IMR-90 (cell line): ENCODE results near the gene NGEF. TPM values are rescaled to one million over a fixed set of nuclear protein-coding genes. Genes with fewer than 3 reads are reported as not detected.

Experiments
- ATAC-seq: fragments of 200-7000 bp; cut with Tn5 transposase; 2 replicates; pipeline ENCODE4 v1.9.1; 2020; ENCODE audit warnings: low read depth, mild to moderate bottlenecking, moderate library complexity
- BruUV-seq: library from RNA; stranded (reverse); fragments of 400-500 nt; replicated peaks from 2 replicates; lab custom pipeline; 2021; lab: Mats Ljungman, UMichigan
- CTCF ChIA-PET: fragments of 300-600 bp; formaldehyde crosslinking; extraction: SDS; loops from one replicate; lab custom pipeline; 2021; ENCODE audit warnings: antibody characterized with exemption; lab: Yijun Ruan, JAX
- POLR2A ChIA-PET: fragments of 300-600 bp; sonication (Branson Sonifier 250); formaldehyde crosslinking; loops from one replicate; lab custom pipeline; 2022; ENCODE audit warnings: antibody characterized with exemption; ENCODE audit not compliant: unreplicated experiment; lab: Charles Lee
- DNase-seq: peaks from one replicate; pipeline ENCODE4 v3.0.0; 2013
- H2AFZ ChIP-seq: replicated peaks from 2 replicates; pipeline ENCODE3; 2013; ENCODE audit warnings: low read length, mild to moderate bottlenecking; ENCODE audit not compliant: poor library complexity
- H2AK5ac ChIP-seq: 2 replicates; pipeline ENCODE4 v1.6.1; 2013; ENCODE audit warnings: low read depth, low read length, inconsistent platforms
- H2AK9ac ChIP-seq: replicated peaks from 2 replicates; pipeline ENCODE3; 2013; ENCODE audit warnings: mild to moderate bottlenecking, low read depth, low read length, moderate library complexity; ENCODE audit not compliant: poor library complexity
- H2BK120ac ChIP-seq: 2 replicates; pipeline ENCODE4 v1.6.1; 2013; ENCODE audit warnings: low read depth, low read length, inconsistent platforms
- H2BK15ac ChIP-seq: 3 replicates; pipeline ENCODE4 v1.6.1; 2013; ENCODE audit warnings: low read depth, low read length, inconsistent platforms
- H2BK20ac ChIP-seq: 2 replicates; pipeline ENCODE4 v1.6.1; 2013; ENCODE audit warnings: low read depth, mild to moderate bottlenecking, inconsistent platforms, low read length, moderate library complexity
- H2BK5ac ChIP-seq: 2 replicates; pipeline ENCODE4 v1.6.1; 2013; ENCODE audit warnings: mild to moderate bottlenecking, low read depth, low read length, inconsistent platforms; ENCODE audit not compliant: poor library complexity, severe bottlenecking
- H3K14ac ChIP-seq: replicated peaks from 2 replicates; pipeline ENCODE4 v1.6.1; 2013; ENCODE audit warnings: low read depth, low read length, inconsistent platforms
- H3K18ac ChIP-seq: 2 replicates; pipeline ENCODE4 v1.6.1; 2013; ENCODE audit warnings: low read depth, low read length, control low read depth
- H3K23ac ChIP-seq: 2 replicates; pipeline ENCODE4 v1.6.1; 2013; ENCODE audit warnings: low read depth, low read length, inconsistent platforms
- H3K27ac ChIP-seq: 2 replicates; pipeline ENCODE4 v1.5.1; 2013; ENCODE audit warnings: mild to moderate bottlenecking, control low read depth, low read length; ENCODE audit not compliant: insufficient read depth
- H3K27me3 ChIP-seq: 2 replicates; pipeline ENCODE4 v1.6.1; 2013; ENCODE audit warnings: low read length; ENCODE audit not compliant: control insufficient read depth, insufficient read depth
- H3K36me3 ChIP-seq: 2 replicates; pipeline ENCODE4 v1.6.1; 2013; ENCODE audit warnings: low read length, mixed read lengths; ENCODE audit not compliant: control insufficient read depth, insufficient read depth
- H3K4ac ChIP-seq: 2 replicates; pipeline ENCODE4 v1.6.1; 2013; ENCODE audit warnings: low read depth, low read length, inconsistent platforms
- H3K4me1 ChIP-seq: 2 replicates; pipeline ENCODE4 v1.6.1; 2013; ENCODE audit warnings: low read length, mixed read lengths; ENCODE audit not compliant: control insufficient read depth, insufficient read depth
- H3K4me2 ChIP-seq: 2 replicates; pipeline ENCODE4 v1.6.1; 2013; ENCODE audit warnings: low read depth, mild to moderate bottlenecking, control low read depth, low read length, moderate library complexity
- H3K4me3 ChIP-seq: 2 replicates; pipeline ENCODE4 v1.5.1; 2013; ENCODE audit warnings: low read depth, mild to moderate bottlenecking, control low read depth, low read length, moderate library complexity; ENCODE audit not compliant: insufficient read depth
- H3K56ac ChIP-seq: 2 replicates; pipeline ENCODE4 v1.6.1; 2013; ENCODE audit warnings: low read length, inconsistent platforms; ENCODE audit not compliant: insufficient read depth; ENCODE audit errors: extremely low read depth
- H3K79me1 ChIP-seq, 2 experiments: 2 replicates each; pipeline ENCODE4 v1.6.1; 2013; ENCODE audit warnings: low read length in 2 of 2, inconsistent platforms in 1 of 2, low read depth in 1 of 2
- H3K9ac ChIP-seq: 2 replicates; pipeline ENCODE4 v1.6.1; 2013; ENCODE audit warnings: low read depth, low read length, control low read depth
- H3K9me1 ChIP-seq: 2 replicates; pipeline ENCODE4 v1.6.1; 2013; ENCODE audit warnings: low read length, inconsistent platforms; ENCODE audit not compliant: insufficient read depth
- H3K9me3 ChIP-seq: 2 replicates; pipeline ENCODE4 v1.6.1; 2013; ENCODE audit warnings: low read length; ENCODE audit not compliant: control insufficient read depth, insufficient read depth
- H4K20me1 ChIP-seq: 2 replicates; pipeline ENCODE4 v1.6.1; 2013; ENCODE audit warnings: low read length, inconsistent platforms; ENCODE audit not compliant: insufficient read depth
- H4K5ac ChIP-seq: 2 replicates; pipeline ENCODE4 v1.6.1; 2013; ENCODE audit warnings: mild to moderate bottlenecking, low read depth, low read length, control low read depth
- H4K8ac ChIP-seq, 2 experiments: 2 replicates each; pipeline ENCODE4 v1.6.1; 2013; ENCODE audit warnings: low read depth in 2 of 2, low read length in 2 of 2, control low read depth in 1 of 2, inconsistent platforms in 1 of 2
- H4K91ac ChIP-seq: 2 replicates; pipeline ENCODE4 v1.6.1; 2013; ENCODE audit warnings: low read depth, low read length, inconsistent platforms; ENCODE audit not compliant: insufficient read depth
- CEBPB ChIP-seq: IDR thresholded peaks from 2 replicates; pipeline ENCODE4 v1.6.1; 2012; ENCODE audit warnings: low read depth, low read length, improper control_type of control experiment
- CHD1 ChIP-seq: IDR thresholded peaks from 2 replicates; pipeline ENCODE4 v1.6.1; 2012; ENCODE audit warnings: low read depth, low read length, improper control_type of control experiment
- MAFK ChIP-seq: IDR thresholded peaks from 2 replicates; pipeline ENCODE4 v1.6.1; 2012; ENCODE audit warnings: low read depth, low read length, improper control_type of control experiment
- MXI1 ChIP-seq: IDR thresholded peaks from 2 replicates; pipeline ENCODE4 v1.6.1; 2012; ENCODE audit warnings: low read depth, mild to moderate bottlenecking, low read length, moderate library complexity, borderline replicate concordance
- POLR2A ChIP-seq: IDR thresholded peaks from 2 replicates; pipeline ENCODE4 v1.6.1; 2012; ENCODE audit warnings: mild to moderate bottlenecking, low read depth, low read length
- RCOR1 ChIP-seq: IDR thresholded peaks from 2 replicates; pipeline ENCODE4 v1.6.1; 2012; ENCODE audit warnings: mild to moderate bottlenecking, low read length, improper control_type of control experiment; ENCODE audit not compliant: insufficient replicate concordance
- SMC3 ChIP-seq: fragments of 150-350 bp; IDR thresholded peaks from 2 replicates; pipeline ENCODE4 v1.6.1; 2016; ENCODE audit warnings: low read depth, mild to moderate bottlenecking, antibody characterized with exemption, low read length, moderate library complexity
- WGBS, 2 experiments: methylation state at CpG; one replicate each; pipeline versions ENCODE4 v1.1.5 to v1.1.7; 2013; ENCODE audit warnings: missing lambda C conversion rate in 2 of 2; ENCODE audit not compliant: insufficient read length in 1 of 2; ENCODE audit errors: extremely low coverage in 2 of 2; 5-methylcytosine and 5-hydroxymethylcytosine counted together
- dilution Hi-C: fragments of 300-500 bp; cut with HindIII; formaldehyde crosslinking; loops from one replicate; pipeline ENCODE4 v1.14.3; 2018; ENCODE audit warnings: low sequenced_read_pairs; ENCODE audit not compliant: unreplicated experiment
- in situ Hi-C: fragments of 300-500 bp; cut with MboI; formaldehyde crosslinking; loops from 3 replicates; pipeline ENCODE4 v1.14.3; 2019; ENCODE audit warnings: low sequenced_read_pairs, inconsistent platforms, mixed read lengths
- intact Hi-C: fragments of 100-400 bp; cut with micrococcal nuclease; formaldehyde crosslinking; loops from 2 replicates; pipeline ENCODE4 v1.10.0; 2022
- polyA plus RNA-seq, 3 experiments: library from polyadenylated mRNA; depleted of rRNA; stranded (reverse); fragments of >200 nt; gene quantifications; 2 replicates each; pipeline ENCODE4 v1.2.3, GENCODE V29; 2012; ENCODE audit warnings: low replicate concordance in 1 of 3
- total RNA-seq: library from RNA; depleted of rRNA; stranded (reverse); fragments of >200 nt; gene quantifications from 2 replicates; pipeline ENCODE4 v1.2.3, GENCODE V29; 2012
- TF ChIP-seq, protein P1 (sequence below): conservative IDR thresholded peaks from 2 replicates; pipeline ENCODE4 v1.5.1; 2012; ENCODE audit warnings: mild to moderate bottlenecking, low read depth, low read length, improper control_type of control experiment
- TF ChIP-seq, protein P2 (sequence below): fragments of 150-350 bp; IDR thresholded peaks from 2 replicates; pipeline ENCODE4 v1.6.1; 2016; ENCODE audit warnings: low read depth, mild to moderate bottlenecking, low read length, moderate library complexity, borderline replicate concordance
- TF ChIP-seq, protein P3 (sequence below): fragments of 150-350 bp; IDR thresholded peaks from 2 replicates; pipeline ENCODE4 v1.6.1; 2017; ENCODE audit warnings: mild to moderate bottlenecking, antibody characterized with exemption, low read length, low read depth

The NGEF gene
- total and polyA plus RNA-seq, 2 of the 4 experiments (the other 2 are of a cell fraction): 1.1 to 1.7 TPM

- TF ChIP-seq CEBPB: no peak
Observed at GRCh38 chr2:232887171-232887850, 125.7 kb downstream of the NGEF start (continued).

- ChIA-PET CTCF (interaction anchor here (0.7 kb wide), 1 partner anchor 168 kb away, joined by 5 read pairs; no protein-coding TSS in a partner anchor), POLR2A (no interaction called here)
- Histone ChIP-seq H4K8ac (no peak overlapping the region), H2BK120ac (no peak overlapping the region), H3K27me3 (peaks cover 6% of the 10 kb centered on the region; the same call in 1 of the 2 replicates), H4K20me1 (no peaks in the 10 kb centered on the region), H2BK5ac (no peak overlapping the region), H3K9me1 (peaks cover 10% of the 10 kb centered on the region; the same call in 1 of the 2 replicates), H3K4ac (no peak overlapping the region), H3K18ac (no peak overlapping the region), H3K56ac (no peak overlapping the region), H3K79me1 (no peaks in the 10 kb centered on the region), H3K4me1 (peaks cover 1% of the 10 kb centered on the region; the same call in 1 of the 2 replicates), H2AK5ac (no peak overlapping the region), H2AK9ac (no peak overlapping the region), H4K5ac (no peak overlapping the region), H3K36me3 (no peaks in the 10 kb centered on the region), H3K4me3 (no peak overlapping the region), H3K9me3 (no peaks in the 10 kb centered on the region), H2BK15ac (no peak overlapping the region), H3K4me2 (no peak overlapping the region), H3K27ac (no peak overlapping the region), H2AFZ (no peak overlapping the region), H3K14ac (no peak overlapping the region), H3K9ac (no peak overlapping the region), H3K23ac (no peak overlapping the region), H2BK20ac (no peak overlapping the region), H4K91ac (no peak overlapping the region)
- WGBS, 2 experiments: 67% methylated on average over 4 of the region's 7 CpGs; no CpG with 5 or more reads in 1 of the 2 experiments
- TF ChIP-seq POLR2A (no peak), RCOR1 (no peak), SMC3 (no peak), CHD1 (no peak), CEBPB (no peak), MAFK (no peak), MXI1 (no peak)
- TF ChIP-seq, protein P1, sequence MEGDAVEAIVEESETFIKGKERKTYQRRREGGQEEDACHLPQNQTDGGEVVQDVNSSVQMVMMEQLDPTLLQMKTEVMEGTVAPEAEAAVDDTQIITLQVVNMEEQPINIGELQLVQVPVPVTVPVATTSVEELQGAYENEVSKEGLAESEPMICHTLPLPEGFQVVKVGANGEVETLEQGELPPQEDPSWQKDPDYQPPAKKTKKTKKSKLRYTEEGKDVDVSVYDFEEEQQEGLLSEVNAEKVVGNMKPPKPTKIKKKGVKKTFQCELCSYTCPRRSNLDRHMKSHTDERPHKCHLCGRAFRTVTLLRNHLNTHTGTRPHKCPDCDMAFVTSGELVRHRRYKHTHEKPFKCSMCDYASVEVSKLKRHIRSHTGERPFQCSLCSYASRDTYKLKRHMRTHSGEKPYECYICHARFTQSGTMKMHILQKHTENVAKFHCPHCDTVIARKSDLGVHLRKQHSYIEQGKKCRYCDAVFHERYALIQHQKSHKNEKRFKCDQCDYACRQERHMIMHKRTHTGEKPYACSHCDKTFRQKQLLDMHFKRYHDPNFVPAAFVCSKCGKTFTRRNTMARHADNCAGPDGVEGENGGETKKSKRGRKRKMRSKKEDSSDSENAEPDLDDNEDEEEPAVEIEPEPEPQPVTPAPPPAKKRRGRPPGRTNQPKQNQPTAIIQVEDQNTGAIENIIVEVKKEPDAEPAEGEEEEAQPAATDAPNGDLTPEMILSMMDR: no peak
- TF ChIP-seq, protein P2, sequence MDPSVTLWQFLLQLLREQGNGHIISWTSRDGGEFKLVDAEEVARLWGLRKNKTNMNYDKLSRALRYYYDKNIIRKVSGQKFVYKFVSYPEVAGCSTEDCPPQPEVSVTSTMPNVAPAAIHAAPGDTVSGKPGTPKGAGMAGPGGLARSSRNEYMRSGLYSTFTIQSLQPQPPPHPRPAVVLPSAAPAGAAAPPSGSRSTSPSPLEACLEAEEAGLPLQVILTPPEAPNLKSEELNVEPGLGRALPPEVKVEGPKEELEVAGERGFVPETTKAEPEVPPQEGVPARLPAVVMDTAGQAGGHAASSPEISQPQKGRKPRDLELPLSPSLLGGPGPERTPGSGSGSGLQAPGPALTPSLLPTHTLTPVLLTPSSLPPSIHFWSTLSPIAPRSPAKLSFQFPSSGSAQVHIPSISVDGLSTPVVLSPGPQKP: no peak
- TF ChIP-seq, protein P3, sequence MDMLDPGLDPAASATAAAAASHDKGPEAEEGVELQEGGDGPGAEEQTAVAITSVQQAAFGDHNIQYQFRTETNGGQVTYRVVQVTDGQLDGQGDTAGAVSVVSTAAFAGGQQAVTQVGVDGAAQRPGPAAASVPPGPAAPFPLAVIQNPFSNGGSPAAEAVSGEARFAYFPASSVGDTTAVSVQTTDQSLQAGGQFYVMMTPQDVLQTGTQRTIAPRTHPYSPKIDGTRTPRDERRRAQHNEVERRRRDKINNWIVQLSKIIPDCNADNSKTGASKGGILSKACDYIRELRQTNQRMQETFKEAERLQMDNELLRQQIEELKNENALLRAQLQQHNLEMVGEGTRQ: no peak
- no TSS peak for BruUV-seq
- DNase-seq: no peak
- dilution Hi-C loops: no loop called here
- in situ Hi-C loops: no loop called here
- no peak for ATAC-seq
- intact Hi-C loops: no loop called here
Observed at GRCh38 chr2:232886632-232887031, 126.4 kb downstream of the NGEF start.
